AG04449 (cell line): ENCODE measurements around the gene CMTM2.
A peak's percentile ranks its signal among the peaks of the same experiment; 100 is the strongest.

Experiments
- CTCF ChIA-PET: fragments of 350-600 bp; formaldehyde crosslinking; extraction: SDS; loops from one replicate; lab custom pipeline; 2021; ENCODE audit warnings: antibody characterized with exemption; lab: Yijun Ruan, JAX
- POLR2A ChIA-PET: fragments of 400-600, 350-600 bp; formaldehyde crosslinking; extraction: SDS; loops from one replicate; lab custom pipeline; 2020; ENCODE audit warnings: antibody characterized with exemption, inconsistent platforms; lab: Yijun Ruan, JAX
- DNase-seq: peaks from one replicate; pipeline ENCODE4 v3.0.0-alpha.2; 2010; ENCODE audit warnings: low read depth, low spot score
- H3K4me3 ChIP-seq: 2 replicates; pipeline ENCODE4 v1.5.1; 2011; ENCODE audit warnings: low read depth, mild to moderate bottlenecking, control low read depth, low read length
- TF ChIP-seq, protein P1 (sequence below): IDR thresholded peaks from one replicate; pipeline ENCODE4 v1.5.1; 2011; ENCODE audit warnings: mild to moderate bottlenecking, moderate library complexity, low read length, control low read depth, inconsistent platforms; ENCODE audit not compliant: insufficient read depth; ENCODE audit errors: missing control alignments

Gene CMTM2

DNA sequence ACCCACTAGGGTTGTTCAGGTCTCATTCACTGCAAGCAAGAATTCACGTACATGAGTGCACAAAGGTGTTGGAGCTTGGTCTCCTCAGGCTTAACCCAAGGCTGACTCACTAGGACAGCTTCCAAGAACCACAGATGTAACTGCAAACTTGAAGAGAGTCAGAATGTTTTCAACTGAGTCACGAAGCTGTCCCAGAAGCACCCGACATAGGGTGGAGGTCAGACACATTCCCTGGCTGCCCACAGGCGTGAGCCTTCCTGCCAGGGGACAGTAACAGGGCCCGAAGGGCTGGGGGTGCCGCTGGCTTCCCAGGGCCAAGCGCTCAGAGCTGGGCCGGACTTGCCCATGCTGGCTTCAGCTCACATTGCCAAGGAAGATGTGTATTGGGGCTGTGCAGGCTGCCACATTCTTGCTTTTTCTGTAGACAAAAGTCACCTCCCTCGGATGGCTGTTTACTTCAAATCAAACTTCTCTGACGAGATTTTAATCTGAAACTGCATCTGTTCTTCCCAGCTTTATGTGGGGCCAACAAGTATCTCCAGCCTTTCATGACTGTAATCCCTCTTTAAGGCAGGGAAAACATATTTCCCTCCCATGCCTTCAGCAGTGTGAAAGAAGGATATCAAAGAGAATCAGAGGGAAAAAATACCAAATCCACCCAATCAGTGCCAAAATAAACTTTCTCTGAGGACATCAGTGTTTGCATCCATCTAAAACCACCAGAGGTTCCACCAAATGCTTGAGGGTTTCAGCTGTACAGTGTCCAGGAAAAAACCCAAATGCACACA lies 39.5 kb downstream of the CMTM2 start:
- CTCF ChIA-PET: interaction anchor here (1.0 to 5.4 kb wide), 9 partner anchors 10 to 214 kb away, joined by 3 to 96 read pairs (median 7); partner anchors contain the start of gene DYNC1LI2
- TF ChIP-seq, protein P1, sequence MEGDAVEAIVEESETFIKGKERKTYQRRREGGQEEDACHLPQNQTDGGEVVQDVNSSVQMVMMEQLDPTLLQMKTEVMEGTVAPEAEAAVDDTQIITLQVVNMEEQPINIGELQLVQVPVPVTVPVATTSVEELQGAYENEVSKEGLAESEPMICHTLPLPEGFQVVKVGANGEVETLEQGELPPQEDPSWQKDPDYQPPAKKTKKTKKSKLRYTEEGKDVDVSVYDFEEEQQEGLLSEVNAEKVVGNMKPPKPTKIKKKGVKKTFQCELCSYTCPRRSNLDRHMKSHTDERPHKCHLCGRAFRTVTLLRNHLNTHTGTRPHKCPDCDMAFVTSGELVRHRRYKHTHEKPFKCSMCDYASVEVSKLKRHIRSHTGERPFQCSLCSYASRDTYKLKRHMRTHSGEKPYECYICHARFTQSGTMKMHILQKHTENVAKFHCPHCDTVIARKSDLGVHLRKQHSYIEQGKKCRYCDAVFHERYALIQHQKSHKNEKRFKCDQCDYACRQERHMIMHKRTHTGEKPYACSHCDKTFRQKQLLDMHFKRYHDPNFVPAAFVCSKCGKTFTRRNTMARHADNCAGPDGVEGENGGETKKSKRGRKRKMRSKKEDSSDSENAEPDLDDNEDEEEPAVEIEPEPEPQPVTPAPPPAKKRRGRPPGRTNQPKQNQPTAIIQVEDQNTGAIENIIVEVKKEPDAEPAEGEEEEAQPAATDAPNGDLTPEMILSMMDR: no peak
- peak; percentile 95 for DNase-seq
- H3K4me3 ChIP-seq: no peak overlapping the region
- POLR2A ChIA-PET: interaction anchor here (0.8 to 1.6 kb wide), 5 partner anchors 10 to 42 kb away, joined by 3 to 7 read pairs (median 5); partner anchors contain the start of gene CMTM3

DNA sequence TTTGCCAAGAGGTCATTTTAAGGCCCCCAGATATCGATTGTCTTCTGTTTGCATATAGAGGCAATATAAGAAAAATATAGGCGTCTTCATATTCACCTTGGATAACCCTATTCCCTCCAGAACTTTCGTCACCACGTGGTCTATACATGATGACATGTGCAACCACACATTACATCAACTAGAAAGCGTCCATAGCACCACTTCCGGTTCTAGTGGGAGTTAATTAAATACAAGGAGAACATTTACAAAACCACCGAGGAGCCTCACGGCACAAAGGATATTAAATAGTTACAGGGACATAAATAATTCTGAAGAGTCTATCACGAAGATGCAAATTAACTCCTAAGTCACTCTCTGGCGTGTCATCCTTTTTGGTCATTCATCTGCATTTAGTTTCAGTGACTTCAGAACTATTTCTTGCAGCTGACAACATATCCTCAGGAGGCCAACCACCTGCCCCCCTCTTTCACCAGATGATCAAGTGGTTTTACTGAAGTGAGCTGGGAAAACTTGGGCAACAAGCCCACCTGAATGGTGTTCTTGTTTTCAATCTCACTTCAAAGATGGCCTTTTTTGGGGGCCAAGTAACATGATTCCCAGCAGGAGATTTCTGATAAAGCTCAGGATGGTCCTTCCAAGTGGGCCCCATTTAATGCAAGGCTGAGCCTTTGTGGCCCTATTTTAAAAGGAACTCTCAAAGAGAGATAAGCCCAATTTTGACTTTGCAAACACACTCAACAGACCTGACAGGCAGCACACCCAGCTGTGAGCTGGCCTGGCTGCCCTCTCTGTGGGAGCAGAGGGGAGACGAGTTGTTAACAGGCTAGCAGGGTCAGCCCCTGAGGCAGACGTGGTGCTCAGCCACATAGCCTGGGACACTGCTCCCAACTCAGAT lies 40.5 kb downstream of the CMTM2 start:
- no peak overlapping the region for H3K4me3 ChIP-seq
- TF ChIP-seq, protein P1: no peak
- POLR2A ChIA-PET: interaction anchor here (0.9 to 1.6 kb wide), 2 partner anchors 15 to 41 kb away, joined by 3 to 6 read pairs; partner anchors contain the start of gene CMTM3
- CTCF ChIA-PET: interaction anchor here (0.7 to 5.4 kb wide), 9 partner anchors 11 to 213 kb away, joined by 3 to 96 read pairs (median 3); partner anchors contain the start of genes DYNC1LI2 and NAE1
- DNase-seq: no peak

DNA sequence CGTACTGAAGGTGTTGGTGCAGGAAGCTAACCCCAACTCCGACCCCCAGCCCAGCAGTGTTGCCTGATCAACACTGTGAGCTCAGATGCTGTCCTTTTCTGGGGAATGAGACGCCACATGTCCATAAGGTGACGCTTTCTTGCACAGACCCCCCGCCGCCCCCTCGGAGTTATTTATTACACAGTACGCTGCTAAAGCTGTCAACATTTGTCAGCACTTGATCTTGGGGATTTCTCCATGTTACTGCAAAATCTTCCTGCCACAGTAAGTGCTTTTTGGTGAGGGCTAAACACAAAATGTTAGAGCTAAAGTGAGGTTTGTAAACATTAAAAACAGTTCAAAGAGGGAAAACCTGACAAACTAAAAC lies 41.1 kb downstream of the CMTM2 start:
- CTCF ChIA-PET: interaction anchor here (0.9 to 5.4 kb wide), 8 partner anchors 11 to 252 kb away, joined by 3 to 96 read pairs (median 4); partner anchors contain the start of gene NAE1
- POLR2A ChIA-PET: interaction anchor here (0.9 kb wide), 1 partner anchor 40 kb away, joined by 3 read pairs; no protein-coding TSS in a partner anchor
- TF ChIP-seq, protein P1: no peak
- no peak for DNase-seq
- H3K4me3 ChIP-seq: no peak overlapping the region

- ChIA-PET POLR2A (no interaction called here), CTCF (interaction anchor here (3.3 kb wide), 1 partner anchor 29 kb away, joined by 18 read pairs; no protein-coding TSS in a partner anchor)
- H3K4me3 ChIP-seq: no peak overlapping the region
- TF ChIP-seq, protein P1: no peak
- DNase-seq: no peak
Observed at GRCh38 chr16:66621973-66622372, 42.7 kb downstream of the CMTM2 start.

GRCh38 chr16:66622863-66623262 lies 43.6 kb downstream of the CMTM2 start:
- ChIA-PET POLR2A (no interaction called here), CTCF (interaction anchor here (1.3 to 3.3 kb wide), 3 partner anchors 14 to 28 kb away, joined by 3 to 18 read pairs (median 4); no protein-coding TSS in a partner anchor)
- no peak overlapping the region for H3K4me3 ChIP-seq
- TF ChIP-seq, protein P1: no peak
- no peak for DNase-seq
